HG03025 (cell line): Measurements from ENCODE around the gene RBM17.
"Not testable (repeated sequence)": the region's sequence is repeated elsewhere in the genome, so short reads cannot be mapped to it uniquely, and the experiment has no call there.

ENCODE experiments used
- ATAC-seq: cut with Tn5 transposase; IDR thresholded peaks from one replicate; pipeline ENCODE4 v1.9.1; 2021; ENCODE audit warnings: mild to moderate bottlenecking, moderate library complexity; ENCODE audit not compliant: unreplicated experiment, low FRiP score

Gene RBM17

GRCh38 chr10:6133331-6134098, 44.7 kb downstream of the RBM17 start:
- no peak for ATAC-seq

- no peak for ATAC-seq
These were observed 45.4 kb downstream of the RBM17 start for GRCh38 chr10:6134099-6134823.

- peak; percentile 53 for ATAC-seq
These were observed 46.2 kb downstream of the RBM17 start for GRCh38 chr10:6135039-6135438.

GRCh38 chr10:6135589-6136168, 46.8 kb downstream of the RBM17 start:
- ATAC-seq, result no peak

DNA sequence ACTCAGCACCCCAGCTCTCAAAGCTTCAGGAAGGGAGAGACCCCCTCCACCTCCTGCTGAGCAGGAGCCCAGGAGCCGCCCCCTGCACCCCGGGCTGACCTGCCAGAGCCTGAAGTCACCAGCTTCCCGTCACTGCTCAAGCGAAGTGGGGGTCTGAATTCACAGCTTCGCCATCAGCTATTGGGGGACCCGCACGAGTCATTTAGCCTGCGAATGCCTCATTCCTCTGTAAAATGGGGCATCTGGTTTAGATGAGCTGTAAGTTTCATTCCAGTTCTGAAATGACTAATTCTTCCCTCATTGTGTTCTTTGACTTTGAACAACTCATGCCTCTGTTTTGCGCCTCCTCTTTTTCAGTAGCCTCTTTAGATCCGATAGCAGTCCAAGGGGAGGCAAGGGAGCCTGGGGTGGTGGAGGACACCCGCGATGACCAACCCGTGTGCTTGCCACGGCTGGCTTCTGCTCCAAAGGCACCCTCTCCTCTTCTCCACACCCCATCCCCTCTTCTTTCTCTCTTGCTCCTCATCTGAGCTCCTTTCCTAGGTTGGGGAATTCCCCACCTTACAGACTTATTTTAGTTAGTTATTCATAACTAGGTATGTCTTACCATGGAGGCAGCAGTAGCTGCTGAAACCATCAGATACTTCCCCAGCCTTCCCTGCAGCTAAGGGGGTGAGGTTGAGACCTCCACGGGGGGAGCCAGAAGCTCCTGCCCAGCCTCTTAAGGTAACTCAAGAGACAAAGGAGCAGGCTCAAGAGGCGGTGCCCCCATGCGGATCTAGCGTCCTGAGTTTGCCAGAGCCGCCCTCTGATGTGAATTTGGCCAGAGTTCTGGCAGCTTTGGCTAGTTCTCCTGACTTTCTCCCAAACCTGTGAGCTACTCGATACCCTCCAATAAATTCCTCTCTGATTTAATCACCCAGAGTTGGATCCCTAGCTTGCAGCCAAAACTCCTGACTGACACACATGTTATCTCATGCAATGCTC, 47.7 kb downstream of the RBM17 start:
- no peak for ATAC-seq

DNA sequence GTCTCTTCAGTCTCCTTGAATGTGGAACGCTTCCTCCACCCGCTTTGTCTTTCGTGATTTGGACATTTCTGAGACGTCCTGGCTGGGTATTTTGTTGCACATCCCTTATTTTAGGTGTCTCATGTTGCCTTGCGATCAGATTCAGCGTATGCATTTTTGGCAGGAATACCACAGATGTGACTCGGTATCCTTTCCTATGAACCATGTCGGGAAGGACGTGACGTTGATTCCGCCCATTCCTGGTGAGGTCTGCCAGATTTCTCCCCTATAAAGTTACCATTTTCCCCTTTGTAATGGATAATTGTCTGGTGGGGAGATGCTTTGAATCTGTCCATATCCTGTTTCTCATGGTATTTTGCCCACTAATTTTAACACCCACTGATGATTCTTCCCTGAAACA, 49.6 kb downstream of the RBM17 start:
- no peak for ATAC-seq

DNA sequence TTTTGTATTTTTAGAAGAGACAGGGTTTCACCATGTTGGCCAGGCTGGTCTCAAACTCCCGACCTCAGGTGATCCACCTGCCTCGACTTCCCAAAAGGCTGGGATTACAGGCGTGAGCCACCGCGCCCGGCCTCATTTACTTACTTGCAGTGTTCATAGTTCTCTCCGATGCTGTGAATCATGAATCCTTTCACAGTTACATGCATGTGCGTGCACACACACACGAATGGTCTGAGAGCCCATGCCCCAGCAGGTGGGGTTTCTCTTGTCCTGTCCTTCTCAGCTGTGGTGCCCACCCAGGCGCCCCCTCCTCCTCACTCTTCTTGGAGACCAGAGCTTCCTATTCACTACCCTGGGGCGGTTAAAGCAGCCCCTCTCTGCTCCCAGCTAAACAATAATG, 50.6 kb downstream of the RBM17 start:
- ATAC-seq, result no peak

GRCh38 chr10:6140141-6140841, 51.5 kb downstream of the RBM17 start:
- no peak for ATAC-seq

GRCh38 chr10:6140965-6141295, 52.1 kb downstream of the RBM17 start:
- peak; percentile 2 for ATAC-seq

DNA sequence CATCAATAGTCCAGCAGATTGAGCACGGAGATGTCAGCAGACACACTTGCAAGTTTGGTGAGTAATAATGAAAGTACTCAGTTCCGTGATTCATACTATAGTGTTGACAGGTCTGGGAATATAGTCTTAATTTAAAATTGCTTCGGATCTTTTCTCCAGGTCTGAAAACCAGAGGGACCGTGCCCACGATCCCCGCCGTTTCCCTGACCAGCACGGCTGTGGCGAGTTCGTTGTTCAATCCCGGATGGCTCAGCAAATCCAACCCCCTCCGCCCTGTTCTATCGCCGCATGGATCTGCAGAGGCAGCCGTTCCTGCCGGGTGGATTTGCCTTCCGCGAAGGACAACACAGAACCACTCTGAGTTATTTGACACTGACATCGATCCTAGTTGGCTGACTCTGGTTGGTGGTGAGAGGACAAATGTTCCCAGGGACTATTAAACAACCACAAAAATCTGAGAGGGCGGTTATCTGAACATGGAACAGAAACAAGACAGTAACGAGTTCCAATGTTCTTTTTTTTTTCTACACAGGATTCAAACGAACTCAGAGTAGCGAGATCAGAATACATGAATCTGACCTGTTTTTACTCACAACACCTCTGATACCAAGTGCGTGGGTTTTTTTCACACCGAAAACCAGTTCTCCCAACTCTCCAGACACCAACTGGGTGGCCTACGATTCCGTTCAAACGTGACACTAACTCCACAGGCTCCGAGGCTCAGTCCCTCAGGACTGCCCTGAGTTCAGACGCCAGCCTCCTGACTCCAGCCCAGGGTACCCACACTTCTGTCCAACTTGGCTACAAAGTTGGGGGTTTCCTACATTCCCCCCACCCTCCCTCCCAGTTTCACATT, 52.7 kb downstream of the RBM17 start:
- ATAC-seq, result peak; percentile 53

GRCh38 chr10:6142186-6142585, 53.4 kb downstream of the RBM17 start:
- not testable (repeated sequence) for ATAC-seq

DNA sequence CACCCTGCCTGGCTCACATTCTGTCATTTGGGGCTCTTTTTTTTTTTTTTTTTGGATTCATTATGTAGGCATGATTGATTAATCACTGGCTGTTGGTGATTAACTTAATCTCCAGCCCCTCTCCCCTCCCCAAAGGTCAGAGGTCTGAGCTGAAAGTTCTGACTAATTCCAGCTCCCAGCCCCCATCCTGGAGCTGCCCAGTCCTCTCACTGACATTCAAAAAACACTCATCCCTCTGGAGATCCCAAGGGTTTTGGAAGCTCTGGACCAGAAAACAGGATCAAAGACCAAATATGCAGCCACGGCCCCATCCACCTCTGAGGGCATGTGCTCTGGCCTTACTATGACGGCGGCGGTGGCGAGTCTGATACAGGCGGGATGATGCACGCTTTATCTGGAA, 53.8 kb downstream of the RBM17 start:
- no peak for ATAC-seq

- no peak for ATAC-seq
These were observed 54.3 kb downstream of the RBM17 start for GRCh38 chr10:6143181-6143580.

DNA sequence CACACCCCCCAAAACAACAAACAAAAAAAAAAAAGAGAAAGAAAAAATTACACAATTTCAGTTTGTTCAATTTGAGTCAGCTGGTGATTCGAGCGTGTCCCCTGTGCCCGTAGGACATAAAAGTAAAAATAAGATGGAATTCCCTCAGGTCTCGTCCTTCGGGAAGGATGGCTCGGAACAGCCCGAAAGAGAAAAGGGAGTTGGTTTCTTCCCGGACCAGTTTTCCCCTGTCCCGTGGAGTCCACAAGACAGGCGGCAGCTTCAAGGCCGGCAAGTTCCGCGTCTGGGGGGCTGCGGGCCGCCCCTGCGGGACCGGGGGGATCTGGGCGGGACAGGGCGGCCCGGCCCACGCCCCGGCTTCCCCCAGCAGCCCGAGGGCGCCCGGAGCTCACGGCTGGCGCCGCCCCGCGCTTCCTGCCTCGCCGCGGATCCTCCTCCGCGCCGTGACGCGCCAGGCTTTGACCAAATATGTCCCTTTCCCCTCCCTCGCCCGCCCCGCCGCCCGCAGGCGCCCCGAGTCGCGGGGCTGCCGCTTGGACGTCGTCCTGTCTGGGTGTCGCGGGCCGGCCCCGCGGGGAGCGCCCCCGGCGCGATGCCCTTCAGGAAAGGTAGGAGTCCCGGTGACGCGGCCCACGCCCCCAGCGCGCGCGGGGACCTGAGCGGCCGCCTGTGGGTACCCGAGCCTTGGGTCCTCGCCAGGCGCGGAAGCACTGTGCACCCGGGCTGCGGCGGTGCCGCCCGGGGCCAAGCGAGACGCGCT, 55.8 kb downstream of the RBM17 start:
- ATAC-seq, result peak; percentile 68

- ATAC-seq, result peak; percentile 1
These were observed 56.5 kb downstream of the RBM17 start for GRCh38 chr10:6145166-6145987.

DNA sequence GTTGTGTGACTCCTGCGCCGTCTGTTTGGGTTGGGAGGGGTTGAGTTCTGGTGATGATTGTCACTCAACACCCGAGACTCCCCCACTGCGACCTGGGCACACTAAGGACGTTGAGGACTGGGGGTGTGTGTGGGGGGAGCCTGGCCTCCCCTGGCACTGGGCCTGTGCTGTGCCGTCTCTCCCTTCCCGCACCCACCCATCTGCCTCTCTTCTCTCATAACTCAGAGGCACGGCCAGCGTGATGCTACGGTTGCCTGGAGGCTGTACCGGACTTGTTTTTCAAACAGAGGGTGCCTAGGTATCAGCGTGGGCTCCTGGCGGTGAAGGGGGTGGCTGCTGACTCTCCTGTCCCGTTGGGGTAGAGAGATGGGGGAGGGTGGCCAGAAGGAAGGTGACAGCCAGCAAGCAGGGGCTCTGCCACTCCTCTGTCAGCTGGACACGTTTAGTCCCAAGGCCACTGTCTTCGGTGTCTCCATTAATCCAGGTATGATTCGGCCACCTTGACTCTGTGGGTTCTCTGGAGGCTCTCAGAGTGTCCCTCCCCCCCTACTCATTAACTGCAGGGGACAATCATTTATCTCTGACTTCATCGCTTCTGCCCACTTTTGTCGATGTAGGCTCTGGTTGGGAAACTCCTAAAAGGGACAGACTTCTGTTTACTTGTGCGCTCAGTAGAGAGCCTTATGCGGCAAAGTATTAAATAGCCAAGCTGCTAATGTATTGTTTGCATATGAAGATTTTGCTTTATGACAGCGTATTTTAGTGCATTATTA, 57.4 kb downstream of the RBM17 start:
- ATAC-seq, result no peak

GRCh38 chr10:6146921-6147320, 58.1 kb downstream of the RBM17 start:
- ATAC-seq, result no peak
